Umbilical cord (tissue), 2 donors: ENCODE measurements around the gene ABTB1. TPM values are rescaled to one million over a fixed set of nuclear protein-coding genes. Genes with fewer than 3 reads are reported as not detected.
A peak's percentile ranks its signal among the peaks of the same experiment; 100 is the strongest.

ENCODE experiments used
- DNase-seq: peaks from one replicate; pipeline ENCODE4 v3.0.0-alpha.2; 2015; ENCODE audit warnings: low spot score
- total RNA-seq: library from RNA; depleted of rRNA; stranded (reverse); fragments of >200 nt; gene quantifications from one replicate; pipeline ENCODE4 v1.2.3, GENCODE V29; 2014; ENCODE audit warnings: low replicate concordance; ENCODE audit not compliant: insufficient read depth

Gene ABTB1
- total RNA-seq, result 13.0 TPM

GRCh38 chr3:127672429-127673190 lies at the start of gene ABTB1:
TSS of gene ABTB1 (plus strand) at chr3:127672952. CDS start at chr3:127673026, 74 bp downstream.
- DNase-seq, result peak; percentile 72

- DNase-seq, result no peak
These were observed 48.7 kb upstream of the ABTB1 start for GRCh38 chr3:127624063-127624462.

GRCh38 chr3:127625821-127626220 lies 46.9 kb upstream of the ABTB1 start:
- no peak for DNase-seq

GRCh38 chr3:127628426-127628787 lies 44.3 kb upstream of the ABTB1 start:
- DNase-seq, result no peak

- DNase-seq, result peak; percentile 21
These were observed 43.8 kb upstream of the ABTB1 start, which contains the start of gene PODXL2 for GRCh38 chr3:127628788-127629466. TSS of gene PODXL2 (plus strand) at chr3:127629185. CDS start at chr3:127629220, 35 bp downstream.

- no peak for DNase-seq
These were observed 43.0 kb upstream of the ABTB1 start for GRCh38 chr3:127629467-127630403.

- DNase-seq, result no peak
These were observed 41.7 kb upstream of the ABTB1 start for GRCh38 chr3:127630811-127631714.

GRCh38 chr3:127632035-127632820 lies 40.5 kb upstream of the ABTB1 start:
- DNase-seq, result peak; percentile 39

GRCh38 chr3:127634653-127635052 lies 38.1 kb upstream of the ABTB1 start:
- DNase-seq, result no peak

- no peak for DNase-seq
These were observed 35.2 kb upstream of the ABTB1 start for GRCh38 chr3:127637546-127637945.

- DNase-seq, result no peak
These were observed 34.8 kb upstream of the ABTB1 start for GRCh38 chr3:127637971-127638370.

- no peak for DNase-seq
These were observed 33.3 kb upstream of the ABTB1 start for GRCh38 chr3:127639173-127640041.

GRCh38 chr3:127640042-127640355 lies 32.8 kb upstream of the ABTB1 start:
- DNase-seq, result no peak

- DNase-seq, result no peak
These were observed 27.9 kb upstream of the ABTB1 start for GRCh38 chr3:127644641-127645370.

- DNase-seq, result no peak
These were observed 27.3 kb upstream of the ABTB1 start for GRCh38 chr3:127645371-127646015.

- no peak for DNase-seq
These were observed 26.2 kb upstream of the ABTB1 start for GRCh38 chr3:127646501-127647046.

GRCh38 chr3:127647166-127647844 lies 25.4 kb upstream of the ABTB1 start:
- no peak for DNase-seq
